Measurements from ENCODE around the gene FOXN3.

DNA sequence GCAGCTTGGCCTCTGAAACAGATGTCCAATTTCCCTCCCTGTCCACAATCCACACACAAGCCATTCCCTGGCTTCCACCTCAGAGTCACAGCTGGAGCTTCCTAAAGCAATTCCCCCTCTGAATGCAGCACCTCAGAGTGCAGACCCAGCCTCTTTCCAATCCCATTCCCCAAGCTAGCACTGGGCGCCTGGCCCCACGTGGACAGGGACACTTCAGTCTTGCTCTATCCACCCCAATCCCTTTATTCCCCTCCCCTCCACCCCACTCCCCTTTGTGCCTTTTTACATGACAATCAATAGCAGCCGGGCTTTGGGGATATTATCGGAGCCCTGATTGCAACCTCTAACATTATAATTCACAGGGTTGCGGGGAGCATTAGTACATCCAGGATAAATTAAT, 300.0 kb downstream of the FOXN3 start:
- no peak for TF ChIP-seq POLR2A (IDR thresholded peaks at IDR 0.05)
- TF ChIP-seq, protein P1, sequence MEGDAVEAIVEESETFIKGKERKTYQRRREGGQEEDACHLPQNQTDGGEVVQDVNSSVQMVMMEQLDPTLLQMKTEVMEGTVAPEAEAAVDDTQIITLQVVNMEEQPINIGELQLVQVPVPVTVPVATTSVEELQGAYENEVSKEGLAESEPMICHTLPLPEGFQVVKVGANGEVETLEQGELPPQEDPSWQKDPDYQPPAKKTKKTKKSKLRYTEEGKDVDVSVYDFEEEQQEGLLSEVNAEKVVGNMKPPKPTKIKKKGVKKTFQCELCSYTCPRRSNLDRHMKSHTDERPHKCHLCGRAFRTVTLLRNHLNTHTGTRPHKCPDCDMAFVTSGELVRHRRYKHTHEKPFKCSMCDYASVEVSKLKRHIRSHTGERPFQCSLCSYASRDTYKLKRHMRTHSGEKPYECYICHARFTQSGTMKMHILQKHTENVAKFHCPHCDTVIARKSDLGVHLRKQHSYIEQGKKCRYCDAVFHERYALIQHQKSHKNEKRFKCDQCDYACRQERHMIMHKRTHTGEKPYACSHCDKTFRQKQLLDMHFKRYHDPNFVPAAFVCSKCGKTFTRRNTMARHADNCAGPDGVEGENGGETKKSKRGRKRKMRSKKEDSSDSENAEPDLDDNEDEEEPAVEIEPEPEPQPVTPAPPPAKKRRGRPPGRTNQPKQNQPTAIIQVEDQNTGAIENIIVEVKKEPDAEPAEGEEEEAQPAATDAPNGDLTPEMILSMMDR (IDR thresholded peaks at IDR 0.05 in 4 of 5, conservative IDR thresholded peaks at IDR 0.05 in 1 of 5), result no peak

Measured in gastrocnemius medialis (tissue), 4 donors.